Fibroblast of lung (primary cell): ENCODE results near the gene SLC28A2. TPM values are rescaled to one million over a fixed set of nuclear protein-coding genes. Genes with fewer than 3 reads are reported as not detected.

Source experiments
- DNase-seq, 2 donors: peaks; one replicate each; pipeline versions ENCODE4 v3.0.0 to v3.0.0-alpha.2; 2010; ENCODE audit warnings: low read depth in 2 of 2
- H2AFZ ChIP-seq: 2 replicates; pipeline ENCODE4 v1.5.1; 2012; ENCODE audit warnings: low read length, control low read depth, inconsistent platforms
- H3K27ac ChIP-seq: 2 replicates; pipeline ENCODE4 v1.5.1; 2011; ENCODE audit warnings: low read length, control low read depth; ENCODE audit not compliant: insufficient read depth
- H3K27me3 ChIP-seq: 2 replicates; pipeline ENCODE4 v1.5.1; 2011; ENCODE audit warnings: mild to moderate bottlenecking, low read length; ENCODE audit not compliant: control insufficient read depth, insufficient read depth
- H3K36me3 ChIP-seq: 2 replicates; pipeline ENCODE4 v1.5.1; 2011; ENCODE audit warnings: low read length; ENCODE audit not compliant: control insufficient read depth, insufficient read depth
- H3K4me1 ChIP-seq: 2 replicates; pipeline ENCODE4 v1.5.1; 2011; ENCODE audit warnings: low read length; ENCODE audit not compliant: control insufficient read depth, insufficient read depth; ENCODE audit errors: extremely low read depth
- H3K4me2 ChIP-seq: 2 replicates; pipeline ENCODE4 v1.5.1; 2011; ENCODE audit warnings: low read length, control low read depth; ENCODE audit not compliant: insufficient read depth; ENCODE audit errors: extremely low read depth
- H3K4me3 ChIP-seq, 4 experiments: fragments of 200-600 bp in 1 of 4; sonication (generic) in 1 of 4; replicated peaks in 1 of 4; 2 replicates each; pipeline ENCODE4 v1.5.1; 2011 to 2016; ENCODE audit warnings: low read length in 4 of 4, low read depth in 3 of 4, mild to moderate bottlenecking in 3 of 4, control low read depth in 2 of 4, inconsistent platforms in 1 of 4, mixed read lengths in 1 of 4; ENCODE audit not compliant: insufficient read depth in 1 of 4; ENCODE audit errors: control extremely low read depth in 1 of 4
- H3K79me2 ChIP-seq: 2 replicates; pipeline ENCODE4 v1.5.1; 2012; ENCODE audit warnings: mild to moderate bottlenecking, low read length, inconsistent platforms; ENCODE audit not compliant: control insufficient read depth, insufficient read depth
- H3K9ac ChIP-seq: 2 replicates; pipeline ENCODE4 v1.5.1; 2011; ENCODE audit warnings: mild to moderate bottlenecking, low read length, control low read depth; ENCODE audit not compliant: insufficient read depth
- H3K9me3 ChIP-seq: 2 replicates; pipeline ENCODE4 v1.5.1; 2012; ENCODE audit warnings: low read depth, low read length; ENCODE audit not compliant: control insufficient read depth, insufficient read depth
- H4K20me1 ChIP-seq: 2 replicates; pipeline ENCODE4 v1.5.1; 2011; ENCODE audit warnings: low read length; ENCODE audit not compliant: control insufficient read depth, insufficient read depth; ENCODE audit errors: extremely low read depth
- EZH2 ChIP-seq: IDR thresholded peaks from 2 replicates; pipeline ENCODE4 v1.5.1; 2012; ENCODE audit warnings: low read length, control low read depth, mild to moderate bottlenecking; ENCODE audit errors: missing control alignments
- polyA plus RNA-seq, 2 donors: library from polyadenylated mRNA; depleted of rRNA in 1 of 2; stranded (reverse) in 1 of 2; unstranded in 1 of 2; fragments of >200 nt; gene quantifications; 2 replicates each; pipeline ENCODE4 v1.2.1, GENCODE V29; 2011 to 2012; ENCODE audit warnings: missing spikeins in 1 of 2
- total RNA-seq: library from RNA; depleted of rRNA; stranded (reverse); fragments of >200 nt; gene quantifications from 2 replicates; pipeline ENCODE4 v1.2.1, GENCODE V29; 2014
- TF ChIP-seq, protein P1 (sequence below), 2 donors: IDR thresholded peaks in 1 of 2; conservative IDR thresholded peaks in 1 of 2; 1 replicate in 1 of 2; 2 replicates in 1 of 2; pipeline ENCODE4 v1.5.1; 2011 to 2012; ENCODE audit warnings: low read length in 2 of 2, control low read depth in 1 of 2, inconsistent platforms in 1 of 2, low read depth in 1 of 2, mild to moderate bottlenecking in 1 of 2

Gene SLC28A2
- total and polyA plus RNA-seq, 2 donors (not counting 1 experiment from before 2014, with no cell fraction given), result not detected

DNA sequence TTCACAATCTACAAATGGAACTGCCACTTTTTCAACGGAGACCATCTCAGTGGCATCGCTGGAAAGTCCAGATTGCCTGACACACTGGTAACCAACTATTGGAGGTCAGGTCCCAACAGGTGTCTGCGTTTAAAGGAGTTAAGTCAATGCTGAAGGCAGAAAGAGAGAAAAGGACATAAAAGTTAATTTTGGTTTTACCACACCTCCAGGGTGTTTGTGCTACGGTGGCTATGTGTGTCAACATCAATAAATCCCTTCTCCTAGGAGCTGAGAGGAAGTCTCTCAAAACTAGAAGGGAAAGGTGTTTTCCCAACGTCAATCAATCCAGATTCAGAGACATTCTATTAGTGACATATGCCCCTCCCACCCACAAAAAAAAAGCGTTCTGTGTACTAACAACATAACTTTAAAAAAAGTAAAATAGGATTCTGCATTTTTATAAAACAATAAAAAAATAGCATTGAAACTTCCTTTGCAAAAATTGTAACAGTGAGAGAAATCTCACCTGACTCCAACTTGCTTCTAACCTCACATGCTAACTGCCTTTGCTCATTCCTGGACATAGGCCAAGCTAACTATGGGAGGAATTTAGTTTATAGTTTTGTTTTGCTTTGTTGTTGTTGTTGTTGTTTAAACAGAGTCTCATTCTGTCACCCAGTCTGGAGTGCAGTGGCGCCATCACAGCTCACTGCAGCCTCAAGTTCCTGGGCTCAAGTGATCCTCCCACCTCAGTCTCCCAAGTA, 67.6 kb downstream of the SLC28A2 start:
- no peak for DNase-seq
- no peak overlapping the region for H3K4me3 ChIP-seq
- no peak overlapping the region for H3K4me2 ChIP-seq
- no peaks in the 10 kb centered on the region for H3K79me2 ChIP-seq
- H3K4me1 ChIP-seq, result no peaks in the 10 kb centered on the region
- TF ChIP-seq EZH2, result no peak
- TF ChIP-seq, protein P1, sequence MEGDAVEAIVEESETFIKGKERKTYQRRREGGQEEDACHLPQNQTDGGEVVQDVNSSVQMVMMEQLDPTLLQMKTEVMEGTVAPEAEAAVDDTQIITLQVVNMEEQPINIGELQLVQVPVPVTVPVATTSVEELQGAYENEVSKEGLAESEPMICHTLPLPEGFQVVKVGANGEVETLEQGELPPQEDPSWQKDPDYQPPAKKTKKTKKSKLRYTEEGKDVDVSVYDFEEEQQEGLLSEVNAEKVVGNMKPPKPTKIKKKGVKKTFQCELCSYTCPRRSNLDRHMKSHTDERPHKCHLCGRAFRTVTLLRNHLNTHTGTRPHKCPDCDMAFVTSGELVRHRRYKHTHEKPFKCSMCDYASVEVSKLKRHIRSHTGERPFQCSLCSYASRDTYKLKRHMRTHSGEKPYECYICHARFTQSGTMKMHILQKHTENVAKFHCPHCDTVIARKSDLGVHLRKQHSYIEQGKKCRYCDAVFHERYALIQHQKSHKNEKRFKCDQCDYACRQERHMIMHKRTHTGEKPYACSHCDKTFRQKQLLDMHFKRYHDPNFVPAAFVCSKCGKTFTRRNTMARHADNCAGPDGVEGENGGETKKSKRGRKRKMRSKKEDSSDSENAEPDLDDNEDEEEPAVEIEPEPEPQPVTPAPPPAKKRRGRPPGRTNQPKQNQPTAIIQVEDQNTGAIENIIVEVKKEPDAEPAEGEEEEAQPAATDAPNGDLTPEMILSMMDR (conservative IDR thresholded peaks at IDR 0.05 in 1 of 2, IDR thresholded peaks at IDR 0.05 in 1 of 2; ENCODE audit: low read depth in 1 of 2, low read length in 2 of 2), result no peak
- H4K20me1 ChIP-seq, result no peaks in the 10 kb centered on the region
- H2AFZ ChIP-seq, result no peak overlapping the region
- H3K9me3 ChIP-seq, result no peaks in the 10 kb centered on the region
- H3K27me3 ChIP-seq, result no peaks in the 10 kb centered on the region
- no peak overlapping the region for H3K9ac ChIP-seq
- no peak overlapping the region for H3K27ac ChIP-seq
- H3K36me3 ChIP-seq, result no peaks in the 10 kb centered on the region

DNA sequence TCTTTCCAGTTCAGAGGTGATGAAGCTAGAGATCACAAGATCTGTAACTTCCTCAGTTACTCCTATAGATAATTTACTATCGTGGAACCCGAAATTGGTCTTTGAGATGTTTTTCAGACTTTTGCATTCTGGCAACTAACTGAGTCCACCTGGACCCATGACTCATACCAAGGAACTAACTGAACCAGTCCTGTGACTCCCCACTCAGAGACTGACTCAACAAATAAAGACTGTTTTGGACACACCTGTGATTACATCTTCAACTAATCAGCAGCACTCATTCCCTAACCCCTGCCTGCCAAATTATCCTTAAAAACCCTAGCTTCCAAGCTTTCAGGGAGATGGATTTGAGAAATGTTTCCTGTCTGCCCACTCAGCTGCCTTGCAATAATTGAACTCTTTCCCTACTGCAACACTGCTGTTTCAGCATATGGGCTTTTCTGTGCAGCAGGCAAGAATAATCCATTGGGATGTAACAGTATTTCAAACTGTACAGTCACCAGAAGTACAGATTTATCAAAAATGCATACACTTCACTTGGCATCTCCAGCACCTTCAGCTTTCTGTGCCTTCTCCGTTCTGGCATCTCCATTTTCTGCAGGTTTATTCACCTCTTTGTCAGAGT, 68.7 kb downstream of the SLC28A2 start:
- TF ChIP-seq EZH2, result no peak
- TF ChIP-seq, protein P1 (conservative IDR thresholded peaks at IDR 0.05 in 1 of 2, IDR thresholded peaks at IDR 0.05 in 1 of 2; ENCODE audit: low read depth in 1 of 2, low read length in 2 of 2), result no peak
- DNase-seq, result no peak
- no peak overlapping the region for H3K27ac ChIP-seq
- H3K4me2 ChIP-seq, result no peak overlapping the region
- no peaks in the 10 kb centered on the region for H3K36me3 ChIP-seq
- H3K4me3 ChIP-seq, result no peak overlapping the region
- H3K4me1 ChIP-seq, result no peaks in the 10 kb centered on the region
- no peaks in the 10 kb centered on the region for H3K9me3 ChIP-seq
- H2AFZ ChIP-seq, result no peak overlapping the region
- no peaks in the 10 kb centered on the region for H3K79me2 ChIP-seq
- H4K20me1 ChIP-seq, result no peaks in the 10 kb centered on the region
- no peak overlapping the region for H3K9ac ChIP-seq
- no peaks in the 10 kb centered on the region for H3K27me3 ChIP-seq

DNA sequence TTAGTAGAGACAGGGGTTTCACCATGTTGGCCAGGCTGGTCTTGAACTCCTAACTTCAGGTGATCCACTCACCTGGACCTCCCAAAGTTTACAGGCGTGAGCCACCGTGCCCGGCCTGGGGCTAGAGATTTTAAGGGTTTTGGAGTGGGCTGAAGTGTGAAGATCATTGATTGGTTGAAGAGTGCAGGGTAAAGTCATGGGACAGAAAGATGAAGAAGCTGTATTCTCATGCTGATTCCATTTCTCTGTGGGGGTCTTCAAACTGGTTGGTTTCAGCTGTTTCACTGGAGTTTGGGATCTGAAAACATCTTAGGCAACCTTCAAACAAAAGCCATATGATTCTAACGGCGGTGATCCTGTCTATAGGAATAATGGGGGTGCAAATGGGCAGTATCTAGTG, 74.2 kb downstream of the SLC28A2 start:
- Histone ChIP-seq H3K4me3 (no peak overlapping the region), H3K36me3 (no peaks in the 10 kb centered on the region), H4K20me1 (no peaks in the 10 kb centered on the region), H3K27me3 (no peaks in the 10 kb centered on the region), H2AFZ (no peak overlapping the region), H3K9me3 (no peaks in the 10 kb centered on the region), H3K4me1 (no peaks in the 10 kb centered on the region), H3K4me2 (no peak overlapping the region), H3K9ac (no peak overlapping the region), H3K27ac (no peak overlapping the region), H3K79me2 (no peaks in the 10 kb centered on the region)
- TF ChIP-seq, protein P1 (conservative IDR thresholded peaks at IDR 0.05 in 1 of 2, IDR thresholded peaks at IDR 0.05 in 1 of 2; ENCODE audit: low read depth in 1 of 2, low read length in 2 of 2), result no peak
- TF ChIP-seq EZH2, result no peak
- DNase-seq, result no peak
